Heart right ventricle (tissue), 16 donors: ENCODE results near the gene HOXC12. TPM values are rescaled to one million over a fixed set of nuclear protein-coding genes. Genes with fewer than 3 reads are reported as not detected.

Source experiments
- ATAC-seq, 8 donors: fragments of 200-7000 bp; cut with Tn5 transposase; one replicate each; pipeline ENCODE4 v1.9.1; 2020; ENCODE audit warnings: mild to moderate bottlenecking in 8 of 8, moderate library complexity in 8 of 8, moderate number of reproducible peaks in 1 of 8
- DNase-seq, 2 donors: peaks; one replicate each; pipeline ENCODE4 v3.0.0-alpha.2; 2020
- H3K27ac ChIP-seq, 10 donors: fragments of 200-600 bp; sonication (generic) in 2 of 10; one replicate each; pipeline versions ENCODE4 v1.5.0 to v1.8.0; 2020 to 2022; ENCODE audit warnings: mild to moderate bottlenecking in 3 of 10
- H3K27me3 ChIP-seq, 7 donors: fragments of 200-600 bp; one replicate each; pipeline ENCODE4 v1.8.0; 2021 to 2022; ENCODE audit warnings: mild to moderate bottlenecking in 2 of 7
- H3K36me3 ChIP-seq, 9 donors: fragments of 200-600 bp; sonication (generic) in 1 of 9; one replicate each; pipeline versions ENCODE4 v1.5.0 to v1.8.0; 2020 to 2022; ENCODE audit warnings: mild to moderate bottlenecking in 2 of 9
- H3K4me1 ChIP-seq, 9 donors: fragments of 200-600 bp; sonication (generic) in 1 of 9; one replicate each; pipeline versions ENCODE4 v1.5.0 to v1.8.0; 2020 to 2022; ENCODE audit warnings: mild to moderate bottlenecking in 4 of 9
- H3K4me3 ChIP-seq, 10 donors: fragments of 200-600 bp; sonication (generic) in 2 of 10; one replicate each; pipeline versions ENCODE4 v1.5.0 to v1.8.0; 2020 to 2022; ENCODE audit warnings: mild to moderate bottlenecking in 7 of 10, moderate library complexity in 2 of 10
- H3K9me3 ChIP-seq, 11 donors: fragments of 200-600 bp in 10 of 11; sonication (generic) in 2 of 11; one replicate each; pipeline versions ENCODE4 v1.5.0 to v1.8.0; 2013 to 2022; ENCODE audit warnings: mild to moderate bottlenecking in 2 of 11, control low read depth in 1 of 11, moderate library complexity in 1 of 11
- WGBS, 2 donors: extraction: QIAGEN DNeasy Blood & Tissue Kit; methylation state at CpG; one replicate each; pipeline ENCODE4 v1.1.7; 2013; ENCODE audit warnings: inconsistent platforms in 1 of 2; 5-methylcytosine and 5-hydroxymethylcytosine counted together
- intact Hi-C, 10 donors: fragments of 100-400 bp; cut with DNase I; formaldehyde crosslinking; loops; one replicate each; pipeline versions ENCODE4 v1.11.1 to v1.14.2; 2022
- polyA plus RNA-seq, 2 donors: library from polyadenylated mRNA; stranded (reverse); fragments of 200-250 nt; gene quantifications; one replicate each; pipeline ENCODE4 v1.2.3, GENCODE V29; 2013
- total RNA-seq, 10 donors: library from RNA; stranded (reverse); fragmentation: NEBNext Ultra II Directional in 3 of 10; extraction: Animal tissue kit (Norgen Biotek cat#: 25700) in 3 of 10; gene quantifications; one replicate each; pipeline versions ENCODE4 v1.2.1 to v1.2.4, GENCODE V29; 2021 to 2023
- TF ChIP-seq, protein P1 (sequence below), 9 donors: fragments of 200-600 bp; sonication (generic) in 2 of 9; IDR thresholded peaks; one replicate each; pipeline versions ENCODE4 v1.5.0 to v1.8.0; 2021 to 2022; ENCODE audit warnings: antibody characterized with exemption in 9 of 9, mild to moderate bottlenecking in 5 of 9, moderate library complexity in 1 of 9
- donor health status: Arrhythmogenic right ventricular cardiomyopathy.
- donor health status: ischemic (EF 13 %, LVEDD 7.1; RV severe dilation, severe dysfunction).
- donor health status: healthy with polysubstance abuse.
- donor health status: DM: no; HTN: yes; CAD: no.
- donor health status: DM: no; HTN: no; CAD: no.
- donor health status: ischemic (EF 25% LVEDD 6.9; RV normal size, moderate dysfunction).
- donor health status: ischemic (EF 25% LVEDD 5.7; RV mildly dilated, moderate dysfunction).
- donor health status: healthy.
- donor health status: DM: yes; HTN: yes; CAD: no.
- donor health status: Ischemic cardiomyopathy.
- donor health status: ischemic (EF 35%, LVEDD 5.7; RV mildly dilated, moderate dysfunction).
- donor health status: nonischemic (EF 11% LVEDD 7.7; RV severe dilation, severe dysfunction).
- donor health status: DM: yes; HTN: yes; CAD: no.
- donor health status: PGD.
- donor health status: ischemic (EF 29% LVEDD 5.4; RV normal size, mild dysfunction).
- donor health status: nonischemic (EF 23%, LVEDD 6.1; RV moderate dilation, normal function).

The HOXC12 gene
- total and polyA plus RNA-seq, 12 donors = not detected

DNA sequence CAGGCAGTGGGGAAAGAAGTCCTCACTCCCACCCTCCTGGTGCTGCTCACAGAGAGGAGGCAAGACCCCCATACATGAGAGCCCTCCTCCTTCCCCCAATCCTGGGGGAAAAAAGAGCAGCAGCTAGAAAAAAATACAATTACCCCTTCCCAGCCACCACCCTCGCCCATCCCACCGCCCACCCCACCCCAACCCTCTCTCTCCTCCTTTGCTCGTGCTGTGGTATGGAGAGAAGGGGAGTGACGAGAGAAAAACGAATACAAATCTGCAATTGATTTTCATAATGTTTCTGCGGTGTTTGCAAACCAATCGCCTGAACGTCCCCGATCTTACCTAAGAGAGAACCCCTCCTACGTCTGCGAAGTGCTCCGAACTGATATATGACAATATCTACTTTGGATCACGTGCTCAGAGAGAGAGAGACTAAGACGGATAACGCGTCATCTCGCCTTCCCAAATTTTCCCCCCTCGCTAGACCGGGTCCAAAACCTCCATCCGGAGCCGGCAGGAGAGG is 18.1 kb downstream of the HOXC12 start, which contains the start of gene HOXC11:
HOXC11 (plus strand) TSS at position 405 of the 514 bp plus-strand sequence. CDS start 116 bp downstream, outside the sequence.
- TF ChIP-seq, protein P1, sequence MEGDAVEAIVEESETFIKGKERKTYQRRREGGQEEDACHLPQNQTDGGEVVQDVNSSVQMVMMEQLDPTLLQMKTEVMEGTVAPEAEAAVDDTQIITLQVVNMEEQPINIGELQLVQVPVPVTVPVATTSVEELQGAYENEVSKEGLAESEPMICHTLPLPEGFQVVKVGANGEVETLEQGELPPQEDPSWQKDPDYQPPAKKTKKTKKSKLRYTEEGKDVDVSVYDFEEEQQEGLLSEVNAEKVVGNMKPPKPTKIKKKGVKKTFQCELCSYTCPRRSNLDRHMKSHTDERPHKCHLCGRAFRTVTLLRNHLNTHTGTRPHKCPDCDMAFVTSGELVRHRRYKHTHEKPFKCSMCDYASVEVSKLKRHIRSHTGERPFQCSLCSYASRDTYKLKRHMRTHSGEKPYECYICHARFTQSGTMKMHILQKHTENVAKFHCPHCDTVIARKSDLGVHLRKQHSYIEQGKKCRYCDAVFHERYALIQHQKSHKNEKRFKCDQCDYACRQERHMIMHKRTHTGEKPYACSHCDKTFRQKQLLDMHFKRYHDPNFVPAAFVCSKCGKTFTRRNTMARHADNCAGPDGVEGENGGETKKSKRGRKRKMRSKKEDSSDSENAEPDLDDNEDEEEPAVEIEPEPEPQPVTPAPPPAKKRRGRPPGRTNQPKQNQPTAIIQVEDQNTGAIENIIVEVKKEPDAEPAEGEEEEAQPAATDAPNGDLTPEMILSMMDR (IDR thresholded peaks at IDR 0.05) = no peak
- Histone ChIP-seq H3K27ac (no peak within 1 kb of the TSS), H3K4me3 (peak within 1 kb of the TSS in 3 of 10 donors; percentile 2 to 37 (median 12)), H3K9me3 (no peaks in the 10 kb centered on the region), H3K4me1 (peaks cover 2 to 28% (median 16%) of the 10 kb centered on the region in 9 donors), H3K27me3 (peaks cover 77 to 100% (median 100%) of the 10 kb centered on the region in 7 donors), H3K36me3 (no peaks in the 10 kb centered on the region)
- ATAC-seq = no peak
- WGBS, 2 donors = 5 to 7% methylated on average over 21 of the region's 21 CpGs
- DNase-seq = no peak
- intact Hi-C loops = no loop called here

DNA sequence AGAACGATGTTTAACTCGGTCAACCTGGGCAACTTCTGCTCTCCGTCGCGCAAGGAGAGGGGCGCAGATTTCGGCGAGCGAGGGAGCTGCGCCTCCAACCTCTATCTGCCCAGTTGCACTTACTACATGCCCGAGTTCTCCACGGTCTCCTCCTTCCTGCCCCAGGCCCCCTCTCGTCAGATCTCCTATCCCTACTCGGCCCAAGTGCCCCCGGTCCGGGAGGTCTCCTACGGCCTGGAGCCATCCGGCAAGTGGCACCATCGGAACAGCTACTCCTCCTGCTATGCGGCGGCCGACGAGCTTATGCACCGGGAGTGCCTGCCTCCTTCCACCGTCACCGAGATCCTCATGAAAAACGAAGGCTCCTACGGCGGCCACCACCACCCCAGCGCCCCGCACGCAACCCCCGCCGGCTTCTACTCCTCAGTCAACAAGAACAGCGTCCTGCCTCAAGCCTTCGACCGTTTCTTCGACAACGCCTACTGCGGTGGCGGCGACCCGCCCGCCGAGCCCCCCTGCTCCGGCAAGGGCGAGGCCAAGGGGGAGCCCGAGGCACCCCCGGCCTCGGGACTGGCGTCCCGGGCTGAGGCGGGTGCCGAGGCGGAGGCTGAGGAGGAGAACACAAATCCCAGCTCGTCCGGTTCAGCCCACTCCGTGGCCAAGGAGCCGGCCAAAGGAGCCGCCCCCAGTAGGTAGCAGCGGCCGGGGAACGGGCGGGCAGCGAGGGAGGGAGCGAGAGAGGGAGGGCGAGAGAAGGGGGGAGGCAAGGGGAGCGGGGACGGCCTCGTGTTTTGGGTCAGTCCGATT is 18.7 kb downstream of the HOXC12 start:
- intact Hi-C loops = no loop called here
- Histone ChIP-seq H3K4me1 (peaks cover 2 to 28% (median 16%) of the 10 kb centered on the region in 9 donors), H3K27ac (no peak overlapping the region), H3K36me3 (no peaks in the 10 kb centered on the region), H3K9me3 (no peaks in the 10 kb centered on the region), H3K4me3 (peak overlapping the region in 3 of 10 donors; percentile 2 to 37 (median 12)), H3K27me3 (peaks cover 80 to 100% (median 100%) of the 10 kb centered on the region in 7 donors)
- ATAC-seq (peak in 1 of 8 donors; percentile 38), DNase-seq (no peak)
- 1 to 2% methylated on average over 71 of the region's 71 CpGs for WGBS, 2 donors
- TF ChIP-seq, protein P1 (IDR thresholded peaks at IDR 0.05) = no peak

GRCh38 chr12:53974084-53975063 is 19.7 kb downstream of the HOXC12 start, which contains the start of gene HOTAIR:
Gene HOTAIR (minus strand): TSS chr12:53974954.
- ATAC-seq (peak in 1 of 8 donors; percentile 26), DNase-seq (no peak)
- no peaks in the 10 kb centered on the region for H3K36me3 ChIP-seq
- H3K4me3 ChIP-seq = peak within 1 kb of the TSS in 8 of 10 donors; percentile 0 to 39 (median 26)
- H3K27me3 ChIP-seq = peaks cover 74 to 100% (median 100%) of the 10 kb centered on the region in 7 donors
- no peaks in the 10 kb centered on the region for H3K9me3 ChIP-seq
- WGBS, 2 donors = 2 to 3% methylated on average over 61 to 63 of the region's 63 CpGs
- H3K4me1 ChIP-seq = peaks cover 2 to 28% (median 16%) of the 10 kb centered on the region in 9 donors
- intact Hi-C loops = no loop called here
- no peak within 1 kb of the TSS for H3K27ac ChIP-seq
- TF ChIP-seq, protein P1 (IDR thresholded peaks at IDR 0.05) = no peak
